H9 (cell line): ENCODE data around the gene CRYGN. TPM values are rescaled to one million over a fixed set of nuclear protein-coding genes. Genes with fewer than 3 reads are reported as not detected.
A peak's percentile ranks its signal among the peaks of the same experiment; 100 is the strongest.

Source experiments
- DNase-seq: peaks from one replicate; pipeline ENCODE4 v3.0.0-alpha.2; 2017
- H2AFZ ChIP-seq: one replicate; pipeline ENCODE4 v1.6.1; 2013; ENCODE audit warnings: mild to moderate bottlenecking, low read length, control low read depth, moderate library complexity
- H2AK5ac ChIP-seq: 2 replicates; pipeline ENCODE4 v1.6.1; 2013; ENCODE audit warnings: low read length, control low read depth, mixed read lengths; ENCODE audit not compliant: insufficient read length
- H2BK120ac ChIP-seq: one replicate; pipeline ENCODE4 v1.6.1; 2013; ENCODE audit warnings: low read depth, mild to moderate bottlenecking, low read length, control low read depth, inconsistent platforms; ENCODE audit not compliant: poor library complexity, severe bottlenecking
- H2BK12ac ChIP-seq: 2 replicates; pipeline ENCODE4 v1.6.1; 2013; ENCODE audit warnings: low read length, control low read depth, mixed read lengths, low read depth; ENCODE audit not compliant: insufficient read length
- H2BK15ac ChIP-seq: 2 replicates; pipeline ENCODE4 v1.6.1; 2013; ENCODE audit warnings: low read depth, low read length, control low read depth
- H2BK20ac ChIP-seq: one replicate; pipeline ENCODE4 v1.6.1; 2013; ENCODE audit warnings: low read depth, mild to moderate bottlenecking, low read length, control low read depth, inconsistent platforms; ENCODE audit not compliant: poor library complexity, severe bottlenecking
- H2BK5ac ChIP-seq: 2 replicates; pipeline ENCODE4 v1.6.1; 2013; ENCODE audit warnings: low read length, control low read depth, mixed read lengths; ENCODE audit not compliant: insufficient read length
- H3K14ac ChIP-seq: 2 replicates; pipeline ENCODE4 v1.6.1; 2013; ENCODE audit warnings: low read length, control low read depth; ENCODE audit not compliant: insufficient read depth
- H3K18ac ChIP-seq: 2 replicates; pipeline ENCODE4 v1.6.1; 2013; ENCODE audit warnings: low read depth, mild to moderate bottlenecking, mixed read lengths, low read length, control low read depth; ENCODE audit not compliant: insufficient read length
- H3K23ac ChIP-seq: 2 replicates; pipeline ENCODE4 v1.6.1; 2013; ENCODE audit warnings: low read length, control low read depth, mixed read lengths, low read depth; ENCODE audit not compliant: insufficient read length
- H3K23me2 ChIP-seq: 2 replicates; pipeline ENCODE4 v1.6.1; 2013; ENCODE audit warnings: low read depth, mild to moderate bottlenecking, mixed read lengths, low read length, control low read depth; ENCODE audit not compliant: insufficient read length, poor library complexity, severe bottlenecking
- H3K27ac ChIP-seq: 2 replicates; pipeline ENCODE4 v1.5.1; 2013; ENCODE audit warnings: low read length, control low read depth, mixed read lengths, low read depth; ENCODE audit not compliant: insufficient read length
- H3K27me3 ChIP-seq: 2 replicates; pipeline ENCODE4 v1.6.1; 2013; ENCODE audit warnings: low read length, control low read depth, inconsistent platforms; ENCODE audit not compliant: insufficient read depth
- H3K4ac ChIP-seq: 2 replicates; pipeline ENCODE4 v1.6.1; 2013; ENCODE audit warnings: low read depth, mild to moderate bottlenecking, control low read depth, inconsistent platforms, low read length, moderate library complexity
- H3K4me1 ChIP-seq: 2 replicates; pipeline ENCODE4 v1.6.1; 2013; ENCODE audit warnings: low read length, control low read depth, inconsistent platforms; ENCODE audit not compliant: insufficient read depth
- H3K4me2 ChIP-seq: 2 replicates; pipeline ENCODE4 v1.6.1; 2013; ENCODE audit warnings: low read length, control low read depth, mixed read lengths; ENCODE audit not compliant: insufficient read length, insufficient read depth
- H3K56ac ChIP-seq: 2 replicates; pipeline ENCODE4 v1.6.1; 2013; ENCODE audit warnings: low read depth, mild to moderate bottlenecking, mixed read lengths, low read length, control low read depth; ENCODE audit not compliant: insufficient read length
- H3K79me1 ChIP-seq: 2 replicates; pipeline ENCODE4 v1.6.1; 2013; ENCODE audit warnings: low read depth, mild to moderate bottlenecking, moderate library complexity, low read length, control low read depth, inconsistent platforms; ENCODE audit not compliant: insufficient read depth, poor library complexity, severe bottlenecking
- H3K79me2 ChIP-seq: 2 replicates; pipeline ENCODE4 v1.6.1; 2013; ENCODE audit warnings: low read length, control low read depth, inconsistent platforms; ENCODE audit not compliant: insufficient read depth
- H3K9ac ChIP-seq: 2 replicates; pipeline ENCODE4 v1.6.1; 2013; ENCODE audit warnings: low read length, control low read depth, mixed read lengths; ENCODE audit not compliant: insufficient read length; ENCODE audit errors: extremely low read depth
- H3K9me3 ChIP-seq: one replicate; pipeline ENCODE4 v1.6.1; 2013; ENCODE audit warnings: low read depth, low read length, inconsistent platforms; ENCODE audit not compliant: control insufficient read depth
- H3T11ph ChIP-seq: one replicate; pipeline ENCODE4 v1.6.1; 2013; ENCODE audit warnings: mild to moderate bottlenecking, low read length, control low read depth, inconsistent platforms
- H4K20me1 ChIP-seq: one replicate; pipeline ENCODE4 v1.6.1; 2013; ENCODE audit not compliant: control insufficient read depth, insufficient read length, insufficient read depth
- H4K5ac ChIP-seq: 2 replicates; pipeline ENCODE4 v1.6.1; 2013; ENCODE audit warnings: low read depth, mild to moderate bottlenecking, mixed read lengths, low read length, control low read depth; ENCODE audit not compliant: insufficient read length
- H4K8ac ChIP-seq: replicated peaks from 2 replicates; pipeline ENCODE4 v1.6.1; 2013; ENCODE audit warnings: low read length, control low read depth, mixed read lengths, low read depth; ENCODE audit not compliant: insufficient read length
- H4K91ac ChIP-seq: 2 replicates; pipeline ENCODE4 v1.6.1; 2013; ENCODE audit warnings: low read depth, mild to moderate bottlenecking, moderate library complexity, mixed read lengths, low read length, control low read depth; ENCODE audit not compliant: insufficient read length
- H3K27ac Mint-ChIP-seq, 3 experiments: 2 replicates in 2 of 3; 3 replicates in 1 of 3; pipeline ENCODE4 v1.8.0; 2020 to 2021; ENCODE audit warnings: mixed read lengths in 3 of 3, mild to moderate bottlenecking in 1 of 3, moderate library complexity in 1 of 3
- H3K27me3 Mint-ChIP-seq: 2 replicates; pipeline ENCODE4 v1.8.0; 2021; ENCODE audit warnings: low read depth, mild to moderate bottlenecking, moderate library complexity, mixed read lengths
- H3K36me3 Mint-ChIP-seq, 3 experiments: 2 replicates in 2 of 3; 3 replicates in 1 of 3; pipeline ENCODE4 v1.8.0; 2020 to 2021; ENCODE audit warnings: low read depth in 3 of 3, mixed read lengths in 3 of 3; ENCODE audit not compliant: insufficient read depth in 1 of 3
- H3K4me1 Mint-ChIP-seq, 2 experiments: 2 replicates each; pipeline ENCODE4 v1.8.0; 2020; ENCODE audit warnings: mixed read lengths in 2 of 2
- H3K4me3 Mint-ChIP-seq, 2 experiments: 2 replicates in 1 of 2; 3 replicates in 1 of 2; pipeline ENCODE4 v1.8.0; 2020 to 2021; ENCODE audit warnings: mild to moderate bottlenecking in 2 of 2, mixed read lengths in 2 of 2, moderate library complexity in 1 of 2
- H3K9me3 Mint-ChIP-seq, 2 experiments: 2 replicates in 1 of 2; 3 replicates in 1 of 2; pipeline ENCODE4 v1.8.0; 2020; ENCODE audit warnings: mild to moderate bottlenecking in 2 of 2, mixed read lengths in 2 of 2, moderate library complexity in 1 of 2
- WGBS: extraction: QIAGEN DNeasy Blood & Tissue Kit; methylation state at CpG from one replicate; pipeline ENCODE4 v1.1.7; 2013; ENCODE audit warnings: missing lambda C conversion rate, low lambda C conversion rate, mixed read lengths; ENCODE audit not compliant: insufficient read length; ENCODE audit errors: extremely low coverage; 5-methylcytosine and 5-hydroxymethylcytosine counted together
- total RNA-seq: library from RNA; stranded (reverse); gene quantifications from 2 replicates; pipeline ENCODE4 v1.2.1, GENCODE V29; 2021
- TF ChIP-seq, protein P1 (sequence below): fragments of 200-600 bp; sonication (generic); conservative IDR thresholded peaks from 3 replicates; pipeline ENCODE4 v1.8.0; 2021; ENCODE audit warnings: antibody characterized with exemption, mild to moderate bottlenecking

CRYGN gene
- total RNA-seq, 1 experiment from 2014 or later = 1.8 TPM

DNA sequence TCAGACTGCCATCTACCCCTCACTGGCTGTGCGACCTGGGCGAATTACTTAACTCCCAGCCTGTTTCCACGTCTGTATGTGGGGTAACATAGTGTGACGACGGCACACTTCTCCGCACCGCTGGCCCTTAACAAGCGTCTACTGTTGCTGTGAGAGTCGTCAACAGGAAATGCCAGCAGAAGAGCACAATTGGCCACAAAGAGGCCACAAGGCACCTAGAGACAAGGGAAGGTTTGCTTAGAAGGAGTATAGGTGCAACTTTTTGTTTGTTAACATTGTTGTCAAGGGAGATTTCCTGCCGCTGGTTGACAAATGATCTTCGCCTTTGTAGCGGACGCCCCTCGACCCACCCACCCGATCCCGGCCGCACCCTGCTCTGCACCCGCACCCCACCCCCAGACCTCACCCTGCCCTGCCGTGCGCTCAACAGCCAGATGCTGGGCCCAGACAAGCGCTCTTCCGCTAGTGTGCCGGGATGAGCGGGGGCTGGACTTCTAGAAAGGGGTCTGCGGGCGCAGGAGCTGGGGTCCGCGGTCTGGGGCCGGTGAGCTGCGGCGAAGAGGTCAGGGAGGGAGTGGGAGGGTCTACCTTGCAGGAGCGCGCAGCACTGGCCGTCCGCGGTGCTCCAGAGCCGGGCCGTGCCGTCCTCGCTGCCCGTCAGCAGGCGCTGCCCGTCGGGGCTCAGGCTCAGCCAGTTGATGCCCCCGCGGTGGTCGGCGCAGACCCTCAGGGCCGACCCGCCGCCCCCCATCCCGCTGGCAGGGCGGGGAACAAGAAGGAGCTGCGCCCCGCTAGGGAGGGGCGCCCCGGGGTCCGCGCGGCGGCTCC, 30.9 kb downstream of the CRYGN start:
- peaks cover 25% of the 10 kb centered on the region for H3K23me2 ChIP-seq
- no peaks in the 10 kb centered on the region for H4K20me1 ChIP-seq
- H3K9ac ChIP-seq = peak overlapping the region; percentile 34
- H3K18ac ChIP-seq = peak overlapping the region; percentile 88
- H3K79me1 ChIP-seq = no peaks in the 10 kb centered on the region
- H2AFZ ChIP-seq = no peak overlapping the region
- peak overlapping the region; percentile 59 for H3K4me2 ChIP-seq
- H2BK15ac ChIP-seq = no peak overlapping the region
- no peak overlapping the region for H3K23ac ChIP-seq
- no peak overlapping the region for H2BK5ac ChIP-seq
- no peak overlapping the region for H2BK20ac ChIP-seq
- peak overlapping the region; percentile 40 for H4K91ac ChIP-seq
- no peak overlapping the region for H2AK5ac ChIP-seq
- TF ChIP-seq, protein P1, sequence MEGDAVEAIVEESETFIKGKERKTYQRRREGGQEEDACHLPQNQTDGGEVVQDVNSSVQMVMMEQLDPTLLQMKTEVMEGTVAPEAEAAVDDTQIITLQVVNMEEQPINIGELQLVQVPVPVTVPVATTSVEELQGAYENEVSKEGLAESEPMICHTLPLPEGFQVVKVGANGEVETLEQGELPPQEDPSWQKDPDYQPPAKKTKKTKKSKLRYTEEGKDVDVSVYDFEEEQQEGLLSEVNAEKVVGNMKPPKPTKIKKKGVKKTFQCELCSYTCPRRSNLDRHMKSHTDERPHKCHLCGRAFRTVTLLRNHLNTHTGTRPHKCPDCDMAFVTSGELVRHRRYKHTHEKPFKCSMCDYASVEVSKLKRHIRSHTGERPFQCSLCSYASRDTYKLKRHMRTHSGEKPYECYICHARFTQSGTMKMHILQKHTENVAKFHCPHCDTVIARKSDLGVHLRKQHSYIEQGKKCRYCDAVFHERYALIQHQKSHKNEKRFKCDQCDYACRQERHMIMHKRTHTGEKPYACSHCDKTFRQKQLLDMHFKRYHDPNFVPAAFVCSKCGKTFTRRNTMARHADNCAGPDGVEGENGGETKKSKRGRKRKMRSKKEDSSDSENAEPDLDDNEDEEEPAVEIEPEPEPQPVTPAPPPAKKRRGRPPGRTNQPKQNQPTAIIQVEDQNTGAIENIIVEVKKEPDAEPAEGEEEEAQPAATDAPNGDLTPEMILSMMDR = no peak
- H3K27me3 Mint-ChIP-seq = peaks cover 49% of the 10 kb centered on the region
- WGBS = no CpG with 5 or more reads among the region's 61 CpGs
- H2BK120ac ChIP-seq = no peak overlapping the region
- peak; percentile 60 for DNase-seq
- no peaks in the 10 kb centered on the region for H3K9me3 ChIP-seq
- H3K27ac Mint-ChIP-seq = peak overlapping the region in 1 of 3 experiments; percentile 32; a peak in 3 of 7 replicates
- H3K79me2 ChIP-seq = no peaks in the 10 kb centered on the region
- peak overlapping the region; percentile 84; the same call in 1 of the 2 replicates for H3K14ac ChIP-seq
- H2BK12ac ChIP-seq = no peak overlapping the region
- H3T11ph ChIP-seq = no peak overlapping the region
- H4K5ac ChIP-seq = no peak overlapping the region
- no peak overlapping the region for H3K4ac ChIP-seq
- no peak overlapping the region for H4K8ac ChIP-seq
- no peaks in the 10 kb centered on the region; the same call in 1 of the 2 replicates for H3K27me3 ChIP-seq
- H3K4me1 Mint-ChIP-seq = peaks cover 28 to 36% of the 10 kb centered on the region in 2 experiments
- peaks cover 5% of the 10 kb centered on the region; the same call in 1 of the 2 replicates for H3K4me1 ChIP-seq
- H3K36me3 Mint-ChIP-seq = peaks cover 0 to 8% (median 2%) of the 10 kb centered on the region in 3 experiments; a peak in 5 of 7 replicates
- H3K56ac ChIP-seq = no peak overlapping the region
- H3K4me3 Mint-ChIP-seq = peak overlapping the region; percentile 75 to 90
- peaks cover 0 to 3% of the 10 kb centered on the region in 2 experiments; a peak in 1 of 5 replicates for H3K9me3 Mint-ChIP-seq
- no peak overlapping the region for H3K27ac ChIP-seq
